Measurements from ENCODE around the gene RARA. TPM values are rescaled to one million over a fixed set of nuclear protein-coding genes. Genes with fewer than 3 reads are reported as not detected.
"Not testable (repeated sequence)": the region's sequence is repeated elsewhere in the genome, so short reads cannot be mapped to it uniquely, and the experiment has no call there.

Gene RARA
- polyA plus RNA-seq, 1 donor, result 59.0 TPM

- DNase-seq (ENCODE audit: low read depth), result no peak
Observed at GRCh38 chr17:40356990-40357881, 48.3 kb downstream of the RARA start.

- DNase-seq (ENCODE audit: low read depth), result no peak
Observed at GRCh38 chr17:40358323-40359038, 49.5 kb downstream of the RARA start.

- no peak for DNase-seq (ENCODE audit: low read depth)
Observed at GRCh38 chr17:40360091-40360490, 51.1 kb downstream of the RARA start.

GRCh38 chr17:40361063-40361924 lies 52.3 kb downstream of the RARA start:
- no peak for DNase-seq (ENCODE audit: low read depth)

- DNase-seq (ENCODE audit: low read depth), result no peak
Observed at GRCh38 chr17:40361925-40362695, 53.1 kb downstream of the RARA start.

- DNase-seq (ENCODE audit: low read depth), result no peak
Observed at GRCh38 chr17:40362696-40363110, 53.7 kb downstream of the RARA start.

GRCh38 chr17:40363111-40363827 lies 54.3 kb downstream of the RARA start:
- DNase-seq (ENCODE audit: low read depth), result no peak

- no peak for DNase-seq (ENCODE audit: low read depth)
Observed at GRCh38 chr17:40364121-40364861, 55.3 kb downstream of the RARA start, which contains the start of gene GJD3. GJD3 (minus strand) TSS chr17:40364737; CDS start chr17:40363815, 922 bp downstream.

- DNase-seq (ENCODE audit: low read depth), result no peak
Observed at GRCh38 chr17:40364906-40365305, 55.9 kb downstream of the RARA start.

GRCh38 chr17:40366076-40366860 lies 57.3 kb downstream of the RARA start:
- DNase-seq (ENCODE audit: low read depth), result no peak

GRCh38 chr17:40366861-40367518 lies 58.0 kb downstream of the RARA start:
- no peak for DNase-seq (ENCODE audit: low read depth)

- DNase-seq (ENCODE audit: low read depth), result not testable (repeated sequence)
Observed at GRCh38 chr17:40367728-40368127, 58.7 kb downstream of the RARA start.

GRCh38 chr17:40369923-40370322 lies 60.9 kb downstream of the RARA start:
- DNase-seq (ENCODE audit: low read depth), result no peak

- no peak for DNase-seq (ENCODE audit: low read depth)
Observed at GRCh38 chr17:40371261-40371929, 62.4 kb downstream of the RARA start.

- DNase-seq (ENCODE audit: low read depth), result no peak
Observed at GRCh38 chr17:40372031-40372430, 63.1 kb downstream of the RARA start.

GRCh38 chr17:40372644-40373043 lies 63.7 kb downstream of the RARA start:
- not testable (repeated sequence) for DNase-seq (ENCODE audit: low read depth)

- no peak for DNase-seq (ENCODE audit: low read depth)
Observed at GRCh38 chr17:40373324-40373723, 64.3 kb downstream of the RARA start.

GRCh38 chr17:40373999-40374398 lies 65.0 kb downstream of the RARA start:
- no peak for DNase-seq (ENCODE audit: low read depth)

All from forelimb muscle (tissue), 1 donor.